Thoracic aorta (tissue), 2 donors: ENCODE data around the gene ZNF503. TPM values are rescaled to one million over a fixed set of nuclear protein-coding genes. Genes with fewer than 3 reads are reported as not detected.

Experiments
- ATAC-seq: fragments of 150-250 bp; one replicate; pipeline ENCODE4 v1.8.0; 2017; ENCODE audit warnings: low read depth; ENCODE audit not compliant: insufficient number of reproducible peaks, low FRiP score
- DNase-seq: peaks from one replicate; pipeline ENCODE4 v3.0.0-alpha.2; 2020; ENCODE audit warnings: low spot score
- H3K27ac ChIP-seq, 2 donors: fragments of 200-600 bp; sonication (generic); 1 replicate in 1 of 2; 2 replicates in 1 of 2; pipeline ENCODE4 v1.5.1; 2016; ENCODE audit warnings: mild to moderate bottlenecking in 2 of 2, moderate library complexity in 2 of 2
- H3K27me3 ChIP-seq: fragments of 200-600 bp; sonication (generic); replicated peaks from 2 replicates; pipeline ENCODE4 v1.6.0; 2016; ENCODE audit warnings: mild to moderate bottlenecking; ENCODE audit not compliant: insufficient read depth
- H3K36me3 ChIP-seq: fragments of 200-600 bp; sonication (generic); one replicate; pipeline ENCODE4 v1.5.1; 2016
- H3K4me1 ChIP-seq, 2 donors: fragments of 200-600 bp; sonication (generic); 1 replicate in 1 of 2; 2 replicates in 1 of 2; pipeline versions ENCODE4 v1.5.1 to v1.6.0; 2016; ENCODE audit warnings: low read depth in 2 of 2, mild to moderate bottlenecking in 1 of 2; ENCODE audit not compliant: control insufficient read depth in 1 of 2
- H3K4me3 ChIP-seq: fragments of 200-600 bp; sonication (generic); 2 replicates; pipeline ENCODE4 v1.5.1; 2016; ENCODE audit warnings: mild to moderate bottlenecking
- H3K9me3 ChIP-seq: fragments of 200-600 bp; sonication (generic); 2 replicates; pipeline ENCODE4 v1.5.1; 2016
- total RNA-seq, 2 donors: library from RNA; depleted of rRNA; stranded (reverse); fragments of >200 nt; gene quantifications; one replicate each; pipeline versions ENCODE4 v1.1.0 to v1.2.3, GENCODE V29; 2016
- TF ChIP-seq, protein P1 (sequence below): fragments of 200-600 bp; sonication (generic); IDR thresholded peaks from one replicate; pipeline ENCODE4 v1.5.1; 2019; ENCODE audit warnings: antibody characterized with exemption

The ZNF503 gene
- total RNA-seq, 2 donors from 2014 or later: 28.8 to 42.3 TPM

DNA sequence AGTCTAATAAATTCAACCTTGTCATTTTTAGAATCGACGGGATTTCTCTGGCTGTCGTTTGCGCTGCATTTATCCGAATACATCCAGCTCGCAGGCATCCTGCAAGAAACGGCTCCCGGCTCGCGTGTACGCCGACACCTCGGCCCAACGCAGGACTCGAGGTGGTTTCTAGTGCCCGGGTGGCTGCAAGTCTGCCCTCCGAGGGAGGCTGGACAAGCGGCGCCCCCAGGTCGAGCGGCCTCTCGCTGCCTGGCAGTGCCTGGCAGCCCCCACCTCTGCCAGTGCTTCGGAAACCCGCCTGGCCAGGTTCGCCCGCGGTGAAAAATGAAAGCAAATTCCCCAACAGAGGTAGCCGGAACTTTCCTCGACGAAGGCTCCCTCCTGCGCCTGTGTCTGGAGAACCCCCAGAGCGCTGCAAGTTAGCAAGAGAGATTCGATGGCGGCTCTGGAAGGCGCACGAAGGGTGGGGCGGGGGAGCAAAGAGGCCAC, 5.7 kb upstream of the ZNF503 start:
- Histone ChIP-seq H3K36me3 (no peaks in the 10 kb centered on the region), H3K4me3 (peak overlapping the region; percentile 94), H3K9me3 (no peaks in the 10 kb centered on the region), H3K27me3 (no peaks in the 10 kb centered on the region), H3K4me1 (peaks cover 2 to 29% of the 10 kb centered on the region in 2 donors), H3K27ac (peak overlapping the region; percentile 95)
- ATAC-seq: no peak
- TF ChIP-seq, protein P1, sequence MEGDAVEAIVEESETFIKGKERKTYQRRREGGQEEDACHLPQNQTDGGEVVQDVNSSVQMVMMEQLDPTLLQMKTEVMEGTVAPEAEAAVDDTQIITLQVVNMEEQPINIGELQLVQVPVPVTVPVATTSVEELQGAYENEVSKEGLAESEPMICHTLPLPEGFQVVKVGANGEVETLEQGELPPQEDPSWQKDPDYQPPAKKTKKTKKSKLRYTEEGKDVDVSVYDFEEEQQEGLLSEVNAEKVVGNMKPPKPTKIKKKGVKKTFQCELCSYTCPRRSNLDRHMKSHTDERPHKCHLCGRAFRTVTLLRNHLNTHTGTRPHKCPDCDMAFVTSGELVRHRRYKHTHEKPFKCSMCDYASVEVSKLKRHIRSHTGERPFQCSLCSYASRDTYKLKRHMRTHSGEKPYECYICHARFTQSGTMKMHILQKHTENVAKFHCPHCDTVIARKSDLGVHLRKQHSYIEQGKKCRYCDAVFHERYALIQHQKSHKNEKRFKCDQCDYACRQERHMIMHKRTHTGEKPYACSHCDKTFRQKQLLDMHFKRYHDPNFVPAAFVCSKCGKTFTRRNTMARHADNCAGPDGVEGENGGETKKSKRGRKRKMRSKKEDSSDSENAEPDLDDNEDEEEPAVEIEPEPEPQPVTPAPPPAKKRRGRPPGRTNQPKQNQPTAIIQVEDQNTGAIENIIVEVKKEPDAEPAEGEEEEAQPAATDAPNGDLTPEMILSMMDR: no peak
- no peak for DNase-seq

DNA sequence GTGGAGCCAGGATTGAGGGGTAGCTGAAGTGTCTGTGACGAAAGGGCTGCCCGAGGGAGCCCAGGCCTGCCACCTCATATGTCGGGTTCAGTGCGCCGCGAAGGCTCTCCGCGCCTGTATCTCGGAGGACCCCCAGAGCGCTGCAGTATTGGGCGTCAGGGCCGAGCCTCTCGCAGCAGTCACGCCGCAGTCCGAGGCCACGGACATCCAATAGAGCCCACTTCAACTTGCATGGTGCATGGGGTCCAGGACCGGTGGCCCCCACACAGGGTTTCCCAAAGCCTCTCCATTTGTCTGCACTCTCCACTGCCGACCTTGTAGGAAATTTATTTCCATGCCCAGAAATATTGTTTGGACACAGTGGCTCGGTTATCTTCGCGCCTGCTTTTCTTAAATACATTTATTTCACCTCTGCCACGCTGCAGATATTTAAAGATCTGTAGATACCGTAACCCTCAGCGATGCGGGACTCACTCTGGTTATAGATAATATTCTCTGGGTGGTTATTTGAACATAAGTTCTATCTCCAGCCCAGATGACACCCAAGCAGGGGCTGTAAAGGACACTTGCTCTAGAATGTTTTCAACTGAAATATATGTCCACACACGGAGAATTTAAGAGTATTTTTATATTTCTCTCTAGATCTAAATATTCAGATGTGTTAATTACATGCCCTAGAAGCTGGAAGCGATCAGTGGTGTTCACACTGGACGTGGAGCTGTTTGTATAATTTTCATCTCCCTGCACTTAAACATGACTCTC, 5.1 kb upstream of the ZNF503 start:
- TF ChIP-seq, protein P1: no peak
- H3K4me1 ChIP-seq: peaks cover 2 to 29% of the 10 kb centered on the region in 2 donors
- DNase-seq: no peak
- H3K9me3 ChIP-seq: no peaks in the 10 kb centered on the region
- no peaks in the 10 kb centered on the region for H3K36me3 ChIP-seq
- ATAC-seq: no peak
- no peaks in the 10 kb centered on the region for H3K27me3 ChIP-seq
- no peak overlapping the region for H3K4me3 ChIP-seq
- H3K27ac ChIP-seq: no peak overlapping the region

DNA sequence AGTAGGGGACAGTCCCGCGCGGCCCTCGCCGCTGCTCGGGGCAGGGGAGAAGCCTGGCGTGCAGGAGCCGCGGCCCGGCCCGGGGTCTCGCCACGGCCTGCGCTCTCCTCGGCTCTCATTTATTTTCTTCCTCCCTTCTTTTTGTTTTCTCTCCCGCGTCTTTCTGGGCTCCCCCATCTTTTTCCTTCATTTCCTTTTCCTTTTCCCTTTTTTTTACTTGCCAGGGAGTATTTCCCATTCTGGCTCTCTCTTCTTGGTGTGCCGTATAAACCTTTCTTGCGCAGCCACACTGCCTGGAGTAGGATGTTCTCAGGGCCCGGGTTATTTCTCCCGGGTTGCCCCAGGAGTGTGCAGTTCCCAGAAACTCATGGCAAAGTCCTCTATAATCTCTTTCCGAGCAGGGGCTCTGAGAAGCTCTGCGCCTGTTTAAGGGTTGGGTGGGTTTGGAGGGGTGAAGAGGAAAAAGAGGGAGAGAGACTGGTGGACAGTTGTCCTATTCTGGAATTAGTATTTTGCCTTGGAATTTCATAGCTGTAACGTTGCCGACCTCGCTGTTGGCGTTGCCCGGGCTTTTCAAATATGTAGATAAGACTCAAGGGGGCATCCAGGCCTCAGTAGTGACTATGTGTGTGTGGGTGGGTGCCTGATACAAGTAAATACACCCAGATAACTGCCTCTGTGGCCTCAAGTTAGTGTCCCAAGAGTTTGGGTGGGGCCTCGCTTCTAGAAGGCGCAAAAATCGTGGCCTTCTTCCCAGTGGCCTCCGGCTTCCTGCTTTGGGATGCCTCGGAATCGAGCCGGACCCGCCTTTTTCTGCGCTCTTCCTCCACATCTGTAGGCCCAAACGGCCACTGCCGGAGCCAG, 4.3 kb upstream of the ZNF503 start:
- no peaks in the 10 kb centered on the region for H3K27me3 ChIP-seq
- TF ChIP-seq, protein P1: no peak
- peak overlapping the region in 1 of 2 donors; percentile 99 for H3K27ac ChIP-seq
- H3K36me3 ChIP-seq: no peaks in the 10 kb centered on the region
- ATAC-seq: no peak
- peaks cover 2 to 29% of the 10 kb centered on the region in 2 donors for H3K4me1 ChIP-seq
- H3K9me3 ChIP-seq: no peaks in the 10 kb centered on the region
- H3K4me3 ChIP-seq: peak overlapping the region; percentile 84
- DNase-seq: no peak

DNA sequence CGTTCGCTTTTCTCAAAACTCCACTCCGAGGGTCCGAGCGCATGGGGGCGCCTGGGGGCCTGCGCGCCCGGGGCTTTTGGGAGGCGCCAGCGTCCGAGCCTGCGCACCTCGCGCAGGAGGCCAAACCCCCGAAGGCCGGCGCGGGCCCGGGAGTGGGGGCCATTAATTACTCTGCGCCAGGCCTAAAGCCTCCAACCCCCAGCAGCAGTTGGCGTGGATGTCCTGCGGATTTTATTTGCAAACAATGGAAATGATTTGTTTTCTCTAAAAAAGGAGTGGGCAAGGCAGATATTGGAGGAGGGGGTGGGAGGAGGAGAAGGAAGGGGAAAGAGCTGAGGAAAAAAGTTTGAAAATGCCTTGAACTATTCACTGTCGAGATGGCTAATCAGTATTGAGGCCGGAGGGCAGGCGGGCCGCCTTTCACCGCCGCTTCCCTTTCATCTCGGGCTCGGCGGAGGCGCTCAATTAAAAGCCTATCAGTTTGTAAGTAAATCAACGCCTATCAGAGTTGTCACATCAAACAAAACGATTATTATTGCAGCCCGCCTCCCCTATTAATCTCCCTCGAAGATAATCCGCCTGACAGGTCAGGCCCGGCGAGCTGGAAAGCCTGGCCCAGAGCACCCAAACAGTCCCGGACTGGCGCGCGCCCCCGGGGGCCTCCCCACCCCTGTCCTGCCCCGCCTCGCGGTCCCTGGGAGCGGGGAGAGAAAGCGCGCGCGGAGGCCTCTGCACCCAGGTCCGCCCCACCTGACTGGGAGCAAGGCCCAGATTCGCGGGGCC, 3.4 kb upstream of the ZNF503 start:
- H3K27me3 ChIP-seq: no peaks in the 10 kb centered on the region
- H3K4me3 ChIP-seq: peak overlapping the region; percentile 84
- ATAC-seq: no peak
- no peaks in the 10 kb centered on the region for H3K9me3 ChIP-seq
- peaks cover 2 to 29% of the 10 kb centered on the region in 2 donors for H3K4me1 ChIP-seq
- no peak for DNase-seq
- H3K27ac ChIP-seq: peak overlapping the region; percentile 99
- no peaks in the 10 kb centered on the region for H3K36me3 ChIP-seq
- TF ChIP-seq, protein P1: no peak
